Stimulated activated CD8-positive, alpha-beta memory T cell treated with anti-CD3 and anti-CD28 coated beads, Interleukin-4, amount 100 ng/mL, for 24 hours (primary cell): ENCODE measurements around the gene CSPG4.
"Not testable (repeated sequence)": the region's sequence is repeated elsewhere in the genome, so short reads cannot be mapped to it uniquely, and the experiment has no call there.

Experiments used
- DNase-seq: peaks from one replicate; pipeline ENCODE4 v3.0.0-alpha.2; 2020; ENCODE audit warnings: low read depth

The CSPG4 gene, protein sequence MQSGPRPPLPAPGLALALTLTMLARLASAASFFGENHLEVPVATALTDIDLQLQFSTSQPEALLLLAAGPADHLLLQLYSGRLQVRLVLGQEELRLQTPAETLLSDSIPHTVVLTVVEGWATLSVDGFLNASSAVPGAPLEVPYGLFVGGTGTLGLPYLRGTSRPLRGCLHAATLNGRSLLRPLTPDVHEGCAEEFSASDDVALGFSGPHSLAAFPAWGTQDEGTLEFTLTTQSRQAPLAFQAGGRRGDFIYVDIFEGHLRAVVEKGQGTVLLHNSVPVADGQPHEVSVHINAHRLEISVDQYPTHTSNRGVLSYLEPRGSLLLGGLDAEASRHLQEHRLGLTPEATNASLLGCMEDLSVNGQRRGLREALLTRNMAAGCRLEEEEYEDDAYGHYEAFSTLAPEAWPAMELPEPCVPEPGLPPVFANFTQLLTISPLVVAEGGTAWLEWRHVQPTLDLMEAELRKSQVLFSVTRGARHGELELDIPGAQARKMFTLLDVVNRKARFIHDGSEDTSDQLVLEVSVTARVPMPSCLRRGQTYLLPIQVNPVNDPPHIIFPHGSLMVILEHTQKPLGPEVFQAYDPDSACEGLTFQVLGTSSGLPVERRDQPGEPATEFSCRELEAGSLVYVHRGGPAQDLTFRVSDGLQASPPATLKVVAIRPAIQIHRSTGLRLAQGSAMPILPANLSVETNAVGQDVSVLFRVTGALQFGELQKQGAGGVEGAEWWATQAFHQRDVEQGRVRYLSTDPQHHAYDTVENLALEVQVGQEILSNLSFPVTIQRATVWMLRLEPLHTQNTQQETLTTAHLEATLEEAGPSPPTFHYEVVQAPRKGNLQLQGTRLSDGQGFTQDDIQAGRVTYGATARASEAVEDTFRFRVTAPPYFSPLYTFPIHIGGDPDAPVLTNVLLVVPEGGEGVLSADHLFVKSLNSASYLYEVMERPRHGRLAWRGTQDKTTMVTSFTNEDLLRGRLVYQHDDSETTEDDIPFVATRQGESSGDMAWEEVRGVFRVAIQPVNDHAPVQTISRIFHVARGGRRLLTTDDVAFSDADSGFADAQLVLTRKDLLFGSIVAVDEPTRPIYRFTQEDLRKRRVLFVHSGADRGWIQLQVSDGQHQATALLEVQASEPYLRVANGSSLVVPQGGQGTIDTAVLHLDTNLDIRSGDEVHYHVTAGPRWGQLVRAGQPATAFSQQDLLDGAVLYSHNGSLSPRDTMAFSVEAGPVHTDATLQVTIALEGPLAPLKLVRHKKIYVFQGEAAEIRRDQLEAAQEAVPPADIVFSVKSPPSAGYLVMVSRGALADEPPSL (N-terminal part only)

DNA sequence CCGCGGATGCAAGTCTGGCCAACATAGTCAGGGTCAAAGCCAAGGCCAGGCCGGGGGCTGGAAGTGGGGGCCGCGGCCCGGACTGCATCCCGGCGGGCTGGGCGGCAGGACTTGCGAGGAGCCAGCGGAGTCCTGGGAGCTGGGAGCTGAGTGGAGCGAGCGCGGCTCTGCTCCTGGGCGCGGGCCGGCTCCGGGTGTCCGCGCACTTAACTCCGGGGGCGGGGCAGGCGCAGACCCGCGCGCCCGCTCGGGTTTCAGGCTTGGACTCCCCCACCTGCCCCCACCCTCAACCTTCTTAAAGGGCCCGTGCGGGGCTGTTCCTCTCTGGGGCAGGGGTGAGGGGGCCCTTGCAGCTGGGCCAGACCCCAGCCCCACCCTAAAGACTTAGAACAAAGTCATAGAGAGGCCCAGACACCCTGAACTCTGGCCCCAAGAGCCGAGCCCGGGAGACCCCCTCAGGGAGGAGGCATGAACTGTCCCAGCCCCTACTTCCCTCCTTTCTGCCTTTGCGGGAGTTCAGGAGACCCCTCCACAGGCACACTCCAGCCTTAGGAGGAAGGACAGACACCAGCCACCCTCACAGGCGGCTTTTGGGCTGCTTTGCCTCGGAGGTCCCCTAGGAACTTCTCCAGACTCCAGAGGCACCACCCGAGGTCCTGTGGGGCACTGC, at the start of gene CSPG4:
Gene CSPG4, minus strand, starts transcription at position 181 of the 670 bp plus-strand sequence. Its CDS starts 93 bp downstream, at position 88.
- no peak for DNase-seq

DNA sequence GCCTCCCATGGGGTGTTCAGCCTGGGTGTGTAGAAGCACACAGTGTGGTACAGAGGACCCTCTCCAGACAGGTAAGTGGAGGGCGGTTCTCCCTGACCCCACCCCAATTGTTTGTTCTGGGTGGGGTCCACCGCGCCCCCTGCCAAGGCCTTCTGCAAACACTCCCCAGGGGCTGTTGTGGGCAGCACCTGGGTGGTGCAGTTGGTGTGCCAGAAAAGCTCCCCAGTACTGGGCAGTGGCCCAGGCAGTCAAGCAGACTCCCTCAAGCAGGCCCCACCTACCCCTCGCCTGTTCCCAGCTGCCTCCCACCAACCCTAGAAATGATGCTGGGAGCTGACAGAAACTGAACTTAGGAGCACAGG, 49.7 kb upstream of the CSPG4 start:
- not testable (repeated sequence) for DNase-seq

DNA sequence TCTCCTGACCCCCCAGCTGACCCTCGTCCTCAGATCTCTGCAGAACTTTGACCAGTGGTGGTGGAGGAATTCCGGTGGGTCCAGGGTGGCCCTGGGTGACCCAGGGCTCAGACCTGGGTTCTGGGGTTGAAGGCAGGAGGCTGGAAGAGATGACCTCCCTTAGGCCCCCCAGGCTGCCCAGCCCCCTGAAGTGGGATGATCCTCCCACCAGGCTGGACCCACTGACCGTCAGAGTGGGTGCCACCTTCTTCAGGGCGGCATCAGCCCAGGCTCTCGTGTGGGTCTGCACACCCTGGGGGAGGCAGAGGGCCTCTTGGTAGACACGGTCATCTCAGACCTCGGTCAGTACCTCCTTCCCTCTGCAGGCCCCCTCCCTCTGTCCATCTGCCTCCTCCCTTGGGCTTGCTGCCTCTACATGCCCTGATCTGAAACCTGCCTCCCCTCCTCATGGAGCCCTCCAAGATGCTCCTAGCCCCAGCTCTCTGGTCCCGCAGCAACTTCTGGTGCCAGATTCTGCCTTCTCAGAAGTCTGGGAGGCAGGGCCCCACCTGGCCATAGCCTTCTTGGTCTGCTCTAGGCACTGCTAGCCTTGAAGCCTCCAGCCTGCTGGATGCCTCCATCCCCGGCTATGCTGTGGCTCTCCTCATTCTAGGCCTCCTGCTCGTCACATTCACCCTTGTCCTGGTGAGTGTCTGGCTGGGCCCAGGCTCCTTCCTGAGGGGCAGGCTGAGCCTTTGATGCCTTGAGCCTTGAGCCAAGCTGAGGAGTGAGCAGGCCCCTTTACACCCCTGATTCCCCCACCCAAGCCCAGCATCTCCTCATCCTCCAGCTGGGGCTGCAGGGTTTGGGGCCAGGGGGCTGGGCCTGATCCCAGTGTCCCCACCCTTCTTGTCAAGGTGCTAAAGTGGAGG, 49.1 kb upstream of the CSPG4 start:
- DNase-seq: no peak

DNA sequence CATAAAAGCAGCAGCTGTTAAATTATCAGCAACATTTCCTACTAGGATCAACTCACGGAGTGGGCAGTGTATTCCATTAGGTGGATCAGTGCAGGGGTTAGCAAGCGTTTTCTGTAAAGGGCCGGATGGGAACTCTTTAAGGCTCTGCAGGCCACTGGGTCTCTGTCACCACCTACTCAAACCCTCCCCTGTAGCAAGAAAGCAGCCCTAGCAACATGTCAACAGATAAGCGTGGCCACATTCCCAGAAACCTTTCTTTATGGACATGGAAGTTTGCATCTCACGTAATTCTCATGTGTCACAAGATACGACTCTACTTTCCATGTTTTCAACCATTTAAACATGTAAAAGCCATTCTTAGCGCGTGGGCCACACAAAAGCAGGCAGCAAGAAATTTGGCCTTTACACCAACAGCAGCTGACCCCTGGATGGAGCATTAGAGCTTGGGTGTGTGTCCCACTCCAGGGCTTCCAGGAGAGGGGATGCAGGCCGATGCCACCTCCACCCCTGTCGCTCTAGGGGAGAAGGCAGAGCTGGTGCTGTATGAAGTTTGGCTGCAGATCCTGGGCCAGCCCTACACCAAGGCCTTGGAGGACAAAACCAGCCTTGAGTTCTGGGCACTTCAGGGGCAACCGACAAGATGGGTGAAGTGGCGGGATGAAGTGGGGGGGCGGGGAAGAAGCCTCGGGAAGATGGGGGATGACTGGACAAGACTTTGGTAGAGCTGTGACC, 48.2 kb upstream of the CSPG4 start:
- no peak for DNase-seq

DNA sequence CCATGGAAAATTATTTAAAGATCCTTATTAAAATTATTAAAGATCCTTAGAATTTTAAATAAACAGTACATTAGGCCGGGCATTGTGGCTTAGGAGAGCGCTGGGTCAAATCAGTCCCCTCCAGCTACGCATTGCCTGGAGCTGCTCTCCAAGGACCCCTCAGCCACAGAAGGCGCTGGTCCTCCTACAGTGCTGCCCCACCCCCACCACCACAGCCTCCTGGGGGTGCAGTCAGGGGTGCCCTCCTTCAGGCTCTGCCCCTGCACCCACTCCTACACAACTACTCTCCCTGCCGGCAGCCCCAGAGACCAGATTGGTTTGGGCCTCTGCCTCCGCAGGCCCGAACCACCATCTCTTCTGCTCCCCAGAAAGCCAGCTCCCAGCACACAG, 47.5 kb upstream of the CSPG4 start:
- not testable (repeated sequence) for DNase-seq

DNA sequence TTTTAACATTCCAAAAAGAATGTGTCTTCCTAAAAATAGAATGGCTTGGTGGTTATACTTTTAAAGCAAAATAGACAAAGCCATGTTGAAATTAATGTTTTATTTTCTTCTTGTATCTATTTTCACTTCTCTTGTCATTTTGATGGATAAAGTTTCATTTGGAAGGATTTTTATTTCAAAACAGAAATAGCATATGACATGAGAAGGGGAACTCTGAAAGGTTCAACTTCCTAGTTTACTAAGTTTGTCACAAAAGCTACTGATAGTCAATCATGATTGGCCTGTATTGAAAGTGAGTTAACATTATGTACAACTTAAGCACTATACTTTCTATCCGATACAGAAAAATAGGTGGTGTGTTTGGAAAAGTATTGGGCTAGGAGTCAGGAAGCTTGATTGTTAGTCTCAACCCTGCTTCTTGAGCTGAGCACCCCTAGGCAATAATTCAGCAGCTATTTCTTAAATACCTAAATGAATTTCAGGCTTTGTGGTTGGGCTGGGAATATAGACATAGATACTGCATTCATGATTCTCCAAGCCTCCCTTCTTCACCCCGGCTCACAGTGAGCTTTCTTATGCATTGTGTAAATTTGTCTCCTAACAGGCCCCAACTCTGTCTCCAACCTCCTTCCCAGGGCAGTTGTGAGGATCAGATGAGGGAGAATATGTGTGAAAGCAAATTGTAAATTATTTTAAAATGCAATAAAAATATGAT, 46.9 kb upstream of the CSPG4 start:
- no peak for DNase-seq

DNA sequence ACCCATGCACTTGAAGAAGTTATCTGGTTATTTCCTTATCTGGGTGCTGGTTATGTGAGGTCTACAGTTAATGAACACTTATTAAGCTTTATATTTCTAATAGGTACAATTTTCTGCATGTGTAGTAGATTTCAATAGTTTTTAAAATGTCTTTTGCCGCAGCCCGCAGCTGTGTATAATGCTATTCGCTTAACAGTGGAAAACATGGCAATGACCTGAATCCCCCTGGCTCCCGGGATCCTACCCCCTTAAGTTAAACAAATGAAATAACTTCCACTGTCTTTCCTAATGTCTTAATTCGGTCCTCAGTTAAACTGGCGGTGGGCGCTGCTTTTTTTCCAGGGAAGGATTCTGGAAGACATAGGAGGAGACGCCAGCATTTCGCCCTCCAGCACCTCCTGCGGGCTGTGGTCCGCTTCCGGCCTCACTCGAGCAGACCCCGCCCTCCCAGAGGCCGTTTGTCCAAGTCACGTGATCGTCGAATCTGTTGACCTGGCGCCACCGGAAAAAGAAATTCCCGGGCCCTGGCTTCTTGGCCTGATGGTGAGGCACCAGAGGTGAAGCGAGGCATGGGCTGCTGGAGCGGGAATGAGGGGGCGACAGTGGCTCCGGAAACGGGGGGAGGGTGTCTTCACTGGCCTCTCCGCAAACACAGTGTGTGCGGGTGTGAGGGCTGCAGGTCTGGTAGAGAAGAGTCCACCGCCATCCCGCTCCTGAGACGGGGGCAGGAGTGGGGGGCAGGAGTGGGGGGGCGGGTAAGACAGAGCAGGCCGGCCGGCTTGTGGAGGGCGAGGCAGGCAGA, 45.6 kb upstream of the CSPG4 start:
- peak; percentile 34 for DNase-seq

DNA sequence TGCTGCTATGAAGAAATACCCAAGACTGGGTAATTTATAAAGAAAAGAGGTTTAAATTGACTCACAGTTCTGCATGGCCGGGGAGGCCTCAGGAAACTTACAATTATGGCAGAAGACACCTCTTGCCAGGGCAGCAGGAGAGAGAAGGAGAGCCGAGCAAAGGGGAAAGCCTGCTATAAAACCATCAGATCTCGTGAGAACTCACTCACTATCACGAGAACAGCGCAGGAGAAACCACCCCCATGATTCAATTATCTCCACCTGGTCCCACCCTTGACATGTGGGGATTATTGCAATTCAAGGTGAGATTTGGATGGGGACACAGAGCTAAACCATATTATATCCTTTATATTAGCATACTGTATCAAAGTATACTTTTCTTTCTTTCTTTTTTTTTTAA, 42.2 kb upstream of the CSPG4 start:
- DNase-seq: not testable (repeated sequence)

DNA sequence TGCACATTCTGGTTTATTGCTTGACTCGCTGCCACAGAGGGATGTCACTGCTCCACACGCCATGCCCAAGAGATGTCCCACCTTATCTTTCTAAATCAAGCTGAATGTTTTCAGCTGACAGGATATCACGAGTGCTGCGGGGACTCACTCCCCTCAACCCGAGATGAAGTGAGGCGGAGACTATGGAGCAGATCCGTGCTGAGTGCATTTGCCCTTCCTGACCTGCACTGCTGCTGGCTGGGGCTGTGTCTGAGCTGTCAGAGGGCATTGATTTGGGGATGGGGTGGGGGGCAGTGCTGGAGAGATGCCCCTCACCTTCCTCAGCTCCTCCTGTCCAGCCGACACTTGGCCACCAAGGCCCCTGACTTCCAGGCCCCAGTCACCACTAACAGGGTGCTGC, 40.5 kb upstream of the CSPG4 start:
- DNase-seq: no peak

DNA sequence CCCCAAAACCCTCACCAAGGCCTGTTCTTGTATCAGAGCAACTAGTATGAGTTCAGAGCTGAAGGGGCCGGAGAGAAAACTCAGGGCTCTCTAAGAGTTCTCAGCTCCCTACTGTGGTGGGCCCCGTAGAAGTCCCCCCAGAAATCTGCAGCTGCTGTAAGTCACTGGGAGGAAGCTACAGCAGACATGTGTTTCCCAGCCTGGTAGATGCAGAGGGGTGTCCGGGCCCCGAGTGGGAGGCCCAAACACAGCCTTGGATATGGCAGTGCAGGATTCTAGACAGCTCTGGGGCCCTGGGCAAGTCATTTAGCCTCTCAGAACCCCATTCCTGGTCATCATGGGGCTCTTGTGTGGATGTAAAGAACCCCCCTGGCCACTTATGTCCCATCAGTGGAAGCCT, 39.2 kb upstream of the CSPG4 start:
- no peak for DNase-seq

DNA sequence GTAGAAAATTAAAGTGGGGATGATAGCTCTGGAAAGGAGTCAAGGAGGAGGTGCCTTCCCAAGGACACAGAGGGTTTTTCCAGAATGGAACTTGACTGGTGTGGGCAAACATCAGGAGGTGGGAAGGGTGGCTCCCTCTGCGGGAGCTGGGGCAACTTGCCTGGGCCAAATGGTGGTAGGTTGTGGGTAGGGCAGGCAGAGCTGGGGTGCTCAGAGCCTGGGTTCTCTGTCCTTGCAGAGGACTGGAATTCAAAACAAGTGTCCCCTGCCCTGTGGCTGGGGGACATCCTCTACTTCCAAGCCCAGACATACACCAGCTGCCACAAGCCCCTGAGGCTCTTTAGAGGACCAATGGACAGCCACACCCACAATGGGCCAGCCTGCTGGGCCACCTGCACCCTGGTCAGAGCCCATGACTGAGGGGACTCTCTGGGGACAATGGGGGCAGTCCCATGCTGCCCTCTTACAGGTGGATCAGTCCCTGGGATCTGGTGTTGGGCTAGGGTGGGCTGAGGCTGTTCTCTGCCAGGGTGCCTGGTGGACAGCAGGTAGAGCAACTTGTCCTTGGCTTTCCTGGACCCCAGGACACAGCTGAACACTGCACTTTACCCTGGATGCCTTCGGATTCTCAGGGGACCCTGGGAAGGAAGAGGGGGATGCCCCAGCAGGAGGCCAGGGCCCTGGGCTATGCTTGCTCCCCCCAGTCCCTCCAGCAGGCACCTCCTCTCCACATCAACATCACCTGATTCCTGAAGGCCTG, 38.6 kb upstream of the CSPG4 start:
- DNase-seq: no peak

DNA sequence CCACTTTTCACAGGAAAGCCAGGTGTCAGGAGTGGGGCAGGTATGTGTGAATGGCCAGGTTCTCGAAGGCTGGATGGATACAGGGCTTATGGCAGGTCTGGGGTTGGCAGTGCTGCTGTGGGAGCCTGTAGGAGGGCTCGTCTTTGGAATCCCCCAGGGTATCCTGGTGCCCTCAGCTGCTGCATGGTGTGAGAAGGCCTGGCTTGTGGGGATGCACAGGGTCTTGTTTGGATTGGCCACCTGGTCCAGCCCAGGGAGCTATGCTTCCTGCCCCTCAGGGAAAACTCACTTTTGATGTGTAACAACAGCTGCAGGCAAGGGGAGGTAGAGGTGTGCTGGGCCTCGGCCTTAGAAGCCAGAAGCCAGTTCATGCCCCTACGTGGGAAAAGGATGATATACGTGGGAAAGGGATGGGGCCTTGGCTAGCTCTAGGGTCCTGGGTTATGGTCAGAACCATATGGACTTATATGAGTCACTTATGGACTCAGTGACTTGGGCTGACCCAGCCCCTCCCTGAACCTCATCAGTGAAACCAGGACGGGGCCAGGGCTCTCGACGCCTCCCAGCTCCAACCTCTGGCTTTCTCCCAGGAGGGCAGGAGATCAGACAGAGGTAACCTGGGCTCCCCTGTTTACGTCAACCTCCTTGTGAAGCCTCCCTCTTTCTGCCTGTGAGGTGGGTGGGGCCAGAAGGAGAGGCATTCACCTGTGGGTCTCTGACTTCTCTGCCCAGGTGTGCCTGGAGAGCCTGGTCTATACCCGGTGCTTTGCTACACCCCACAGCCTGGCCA, 37.8 kb upstream of the CSPG4 start:
- DNase-seq: no peak

DNA sequence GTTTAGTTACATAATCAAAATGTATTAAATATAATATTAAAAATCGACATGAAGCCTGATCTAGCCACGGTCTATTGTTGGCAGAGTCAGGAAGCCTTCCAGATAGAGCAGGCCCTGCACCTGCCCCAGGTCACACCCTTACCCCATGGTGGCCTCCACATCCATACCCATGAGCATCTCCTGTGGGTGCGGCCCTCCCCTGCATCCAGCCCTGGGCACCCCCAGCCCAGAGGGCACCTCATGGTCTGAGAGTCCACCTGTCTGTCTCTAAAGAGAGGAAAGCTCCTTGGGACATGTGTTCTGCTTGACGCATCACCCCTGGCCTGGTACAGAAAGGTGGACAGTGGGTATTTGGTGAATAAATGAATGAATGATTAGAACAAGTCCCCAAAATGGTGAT, 37.2 kb upstream of the CSPG4 start:
- no peak for DNase-seq

DNA sequence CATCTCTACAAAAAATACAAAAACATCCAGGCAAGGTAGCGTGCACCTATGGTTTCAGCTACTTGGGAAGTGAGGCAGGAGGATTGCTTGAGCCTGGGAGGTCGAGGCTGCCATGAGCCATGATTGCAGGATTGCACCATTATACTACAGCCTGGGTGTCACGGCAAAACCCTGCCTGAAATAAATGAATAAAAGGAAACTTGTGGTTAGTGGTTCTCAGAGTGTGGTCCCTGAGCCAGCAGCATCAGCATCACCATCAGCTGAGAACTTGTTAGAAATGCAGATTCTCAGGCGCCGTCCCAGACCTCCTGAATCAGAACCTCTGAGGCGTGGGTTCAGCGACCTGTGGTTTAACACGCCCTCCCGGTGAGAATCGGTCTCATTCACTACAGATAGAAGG, 36.2 kb upstream of the CSPG4 start:
- peak; percentile 31 for DNase-seq

DNA sequence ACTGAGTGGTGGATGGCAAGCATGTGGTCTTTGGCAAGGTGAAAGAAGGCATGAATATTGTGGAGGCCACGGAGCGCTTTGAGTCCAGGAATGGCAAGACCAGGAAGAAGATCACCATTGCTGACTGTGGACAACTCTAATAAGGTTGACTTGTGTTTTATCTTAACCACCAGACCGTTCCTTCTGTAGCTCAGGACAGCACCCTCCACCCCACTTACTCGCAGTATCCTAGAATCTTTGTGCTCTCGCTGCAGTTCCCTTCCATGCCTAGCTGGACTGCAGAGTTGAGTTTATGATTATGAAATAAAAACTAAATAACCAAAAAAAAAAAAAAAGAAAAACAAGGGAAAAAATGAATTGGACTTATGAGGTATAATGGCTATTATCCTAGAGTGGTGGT, 34.5 kb upstream of the CSPG4 start:
- not testable (repeated sequence) for DNase-seq

DNA sequence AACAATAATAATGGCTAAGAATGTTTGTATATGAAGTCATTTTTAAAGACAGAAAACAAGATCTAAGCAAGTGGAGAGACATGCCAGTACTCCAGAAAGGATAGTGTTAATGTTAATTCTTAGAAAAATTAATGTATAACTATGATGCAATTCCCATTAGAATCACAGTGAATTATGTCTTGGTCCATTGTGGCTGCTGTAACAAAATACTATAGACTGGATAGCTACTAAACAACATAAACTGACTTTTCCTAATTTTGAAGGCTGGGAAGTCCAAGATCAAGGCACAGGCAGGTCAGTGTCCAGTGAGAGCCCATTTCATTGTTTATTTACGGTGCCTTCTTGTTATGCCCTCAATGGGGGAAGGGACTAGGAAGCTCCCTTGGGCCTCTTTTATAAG, 32.7 kb upstream of the CSPG4 start:
- no peak for DNase-seq

DNA sequence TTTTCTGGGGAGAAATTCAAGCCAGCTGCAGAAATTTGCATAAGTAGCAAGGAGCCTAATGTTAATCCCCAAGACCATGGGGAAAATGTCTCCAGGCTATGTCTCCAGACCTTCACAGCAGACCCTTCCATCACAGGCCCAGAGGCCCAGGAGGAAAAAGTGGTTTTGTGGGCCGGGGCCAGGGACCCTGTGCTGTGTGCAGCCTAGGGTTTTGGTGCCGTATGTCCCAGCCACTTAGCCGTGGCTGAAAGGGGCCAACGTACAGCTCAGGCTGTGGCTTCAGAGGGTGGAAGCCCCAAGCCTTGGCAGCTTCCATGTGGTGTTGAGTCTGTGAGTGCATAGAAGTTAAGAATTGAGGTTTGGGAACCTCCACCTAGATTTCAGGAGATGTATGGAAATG, 29.7 kb upstream of the CSPG4 start:
- DNase-seq: not testable (repeated sequence)
